Naive thymus-derived CD8-positive, alpha-beta T cell (primary cell): ENCODE results near the gene KIN. TPM values are rescaled to one million over a fixed set of nuclear protein-coding genes. Genes with fewer than 3 reads are reported as not detected.
"Not testable (repeated sequence)": the region's sequence is repeated elsewhere in the genome, so short reads cannot be mapped to it uniquely, and the experiment has no call there.

Source experiments
- ATAC-seq, 2 donors: fragments of 150-1000 bp; cut with Tn5 transposase in 1 of 2; sonication (Bioruptor Pico), chemical (Tn5 transposase) in 1 of 2; 1 replicate in 1 of 2; 2 replicates in 1 of 2; pipeline ENCODE4 v1.10.0; 2021; ENCODE audit warnings: mild to moderate bottlenecking in 2 of 2, moderate library complexity in 2 of 2
- POLR2A ChIA-PET: fragments of 350-600 bp; sonication (Branson Sonifier 250); formaldehyde crosslinking; loops from one replicate; lab custom pipeline; 2021; ENCODE audit warnings: antibody characterized with exemption; lab: Charles Lee
- DNase-seq, 10 donors: peaks; one replicate each; pipeline versions ENCODE4 v3.0.0 to v3.0.0-alpha.2; 2020 to 2022
- H3K27ac Mint-ChIP-seq, 10 donors: one replicate each; pipeline ENCODE4 v1.8.0; 2020 to 2022; ENCODE audit warnings: mild to moderate bottlenecking in 10 of 10, mixed read lengths in 10 of 10, moderate library complexity in 4 of 10, inconsistent platforms in 1 of 10
- H3K27me3 Mint-ChIP-seq, 5 donors: one replicate each; pipeline ENCODE4 v1.8.0; 2021 to 2022; ENCODE audit warnings: mixed read lengths in 5 of 5
- H3K36me3 Mint-ChIP-seq, 3 donors: one replicate each; pipeline ENCODE4 v1.8.0; 2020 to 2022; ENCODE audit warnings: mixed read lengths in 3 of 3, mild to moderate bottlenecking in 2 of 3, inconsistent platforms in 1 of 3
- H3K4me1 Mint-ChIP-seq, 4 donors: one replicate each; pipeline ENCODE4 v1.8.0; 2021 to 2022; ENCODE audit warnings: mixed read lengths in 4 of 4
- H3K4me3 Mint-ChIP-seq, 10 donors: one replicate each; pipeline ENCODE4 v1.8.0; 2020 to 2022; ENCODE audit warnings: mild to moderate bottlenecking in 10 of 10, mixed read lengths in 10 of 10, moderate library complexity in 6 of 10, inconsistent platforms in 1 of 10
- H3K9me3 Mint-ChIP-seq, 9 donors: one replicate each; pipeline ENCODE4 v1.8.0; 2020 to 2022; ENCODE audit warnings: mixed read lengths in 9 of 9, mild to moderate bottlenecking in 3 of 9, inconsistent platforms in 1 of 9, moderate library complexity in 1 of 9
- polyA plus RNA-seq, 3 donors: library from polyadenylated mRNA; unstranded; fragments of 300-500 nt; fragmentation: Illumina TruSeq; gene quantifications; one replicate each; pipeline ENCODE4 v1.2.3, GENCODE V29; 2021
- total RNA-seq, 8 experiments: library from RNA in 2 of 8; stranded (reverse) in 2 of 8; gene quantifications; one replicate each; pipeline ENCODE4 v1.2.3 and lab custom pipeline; 2021 to 2026

The KIN gene
- total and polyA plus RNA-seq, 5 experiments from 2014 or later: 3.2 to 18.1 (median 5.6) TPM

DNA sequence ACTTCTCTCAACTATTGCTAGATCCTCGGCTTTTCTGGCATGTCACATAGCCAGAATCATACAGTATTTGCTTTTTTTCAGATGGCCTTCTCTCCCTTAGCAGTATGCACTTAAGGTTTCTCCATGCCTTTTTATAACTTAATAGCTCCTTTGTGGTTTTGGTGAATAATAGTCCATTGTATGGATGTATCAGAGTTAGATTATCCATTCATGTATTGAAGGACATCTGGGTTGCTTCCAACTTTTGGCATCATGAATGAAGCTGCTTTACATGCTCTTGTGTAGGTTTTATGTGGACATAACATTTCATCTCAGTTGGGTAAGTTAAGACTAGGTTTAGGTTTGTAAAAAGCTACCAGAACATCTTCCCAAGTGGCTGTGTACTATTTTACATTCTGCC, 4.7 kb upstream of the KIN start:
- Mint-ChIP-seq H3K27ac (peak overlapping the region in 3 of 10 donors; percentile 7 to 51 (median 45)), H3K36me3 (peaks cover 8 to 58% (median 15%) of the 10 kb centered on the region in 3 donors), H3K27me3 (no peaks in the 10 kb centered on the region), H3K4me3 (peak overlapping the region in 7 of 10 donors; percentile 1 to 39 (median 25)), H3K4me1 (peaks cover 33 to 79% (median 74%) of the 10 kb centered on the region in 4 donors), H3K9me3 (no peaks in the 10 kb centered on the region)
- POLR2A ChIA-PET: interaction anchor here (1.3 kb wide), 1 partner anchor 25 kb away, joined by 6 read pairs; the partner anchor contains the start of gene TAF3
- DNase-seq (no peak), ATAC-seq (no peak)

- Mint-ChIP-seq H3K4me3 (no peak overlapping the region), H3K27me3 (no peaks in the 10 kb centered on the region), H3K4me1 (peaks cover 31 to 75% (median 69%) of the 10 kb centered on the region in 4 donors), H3K27ac (peak overlapping the region in 2 of 10 donors; percentile 53 to 74), H3K9me3 (no peaks in the 10 kb centered on the region), H3K36me3 (peaks cover 0 to 38% (median 9%) of the 10 kb centered on the region in 3 donors)
- no peak for ATAC-seq
- POLR2A ChIA-PET: interaction anchor here (0.5 to 3.5 kb wide), 3 partner anchors 30 to 305 kb away, joined by 3 to 89 read pairs (median 3); partner anchors contain the start of gene TAF3
- no peak for DNase-seq
Observed at GRCh38 chr10:7789390-7789789, 1.6 kb upstream of the KIN start.

DNA sequence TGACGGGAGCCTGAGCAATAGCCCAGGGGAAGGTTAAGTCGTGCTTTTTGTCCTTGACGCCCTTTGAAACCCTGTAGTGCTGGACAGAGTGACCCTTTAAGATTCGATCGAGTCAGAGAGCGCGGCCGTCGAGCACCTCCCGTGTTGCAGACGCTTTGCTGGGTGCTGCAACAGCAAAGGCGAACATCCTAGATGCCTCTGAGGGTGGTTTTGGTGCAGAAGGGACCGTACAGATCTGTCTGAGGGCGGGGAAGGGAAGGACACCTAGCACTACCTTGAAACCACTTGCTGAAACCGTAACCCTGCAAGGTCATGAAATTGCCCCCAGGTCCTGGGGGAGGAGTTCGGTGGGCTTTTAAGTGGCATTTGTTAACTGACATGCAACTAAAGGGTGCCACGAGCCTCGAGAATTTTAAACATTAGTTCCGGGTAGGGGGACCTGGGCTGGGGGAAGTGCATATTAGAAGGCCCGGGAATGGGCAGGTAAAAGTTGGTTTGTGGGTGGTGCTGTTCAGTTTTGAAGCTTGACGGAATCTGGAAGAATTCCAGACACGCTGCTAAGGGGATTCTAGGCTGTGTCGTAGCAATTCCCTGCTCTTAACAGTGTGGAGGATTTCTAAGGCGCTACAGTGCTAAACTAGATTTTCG, 970 bp upstream of the KIN start:
- peak in 3 of 10 donors; percentile 1 to 9 (median 5) for DNase-seq
- Mint-ChIP-seq H3K4me1 (peaks cover 30 to 73% (median 68%) of the 10 kb centered on the region in 4 donors), H3K36me3 (peaks cover 0 to 31% (median 9%) of the 10 kb centered on the region in 3 donors), H3K27me3 (no peaks in the 10 kb centered on the region), H3K27ac (no peak overlapping the region), H3K9me3 (no peaks in the 10 kb centered on the region), H3K4me3 (no peak overlapping the region)
- ATAC-seq: peak in 1 of 2 donors; percentile 5
- POLR2A ChIA-PET: interaction anchor here (0.5 to 3.5 kb wide), 11 partner anchors 8 to 304 kb away, joined by 3 to 89 read pairs (median 4); partner anchors contain the start of gene TAF3

DNA sequence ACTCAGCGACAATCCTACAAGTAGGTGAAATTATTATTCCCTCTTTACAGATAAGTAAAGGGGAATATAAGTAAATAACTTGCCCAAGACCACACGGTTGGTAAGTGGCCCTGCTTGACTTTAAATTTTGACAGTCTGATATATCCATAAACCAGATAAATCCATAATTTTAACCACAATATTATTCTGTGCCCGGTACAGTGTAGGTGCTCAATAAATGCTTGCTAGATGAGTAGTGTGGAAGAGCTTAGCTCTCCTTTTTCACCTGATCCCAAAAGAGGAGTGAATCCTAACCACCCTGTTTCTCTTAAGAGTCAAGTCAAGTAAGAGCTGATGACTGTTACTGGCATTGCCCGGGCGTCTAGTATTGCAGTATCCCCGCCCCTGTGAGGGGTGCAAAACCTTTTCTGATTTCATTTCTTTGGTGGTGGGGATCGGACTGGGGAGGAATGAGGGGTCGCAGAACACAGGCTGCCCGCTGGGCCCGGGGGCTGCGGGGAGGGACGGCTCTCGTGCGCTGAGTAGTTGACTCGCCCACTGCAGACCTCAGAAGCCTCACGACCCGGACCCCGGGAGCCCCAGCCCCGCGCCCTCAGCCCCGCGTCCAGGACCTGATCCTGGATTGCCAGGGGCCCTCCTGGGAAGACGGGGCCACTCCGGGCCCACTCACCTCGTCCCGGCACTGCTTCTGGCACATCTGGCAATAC, 490 bp downstream of the KIN start:
- POLR2A ChIA-PET: interaction anchor here (0.5 to 3.5 kb wide), 9 partner anchors 9 to 273 kb away, joined by 3 to 89 read pairs (median 4); partner anchors contain the start of gene TAF3
- Mint-ChIP-seq H3K9me3 (no peaks in the 10 kb centered on the region), H3K4me3 (no peak overlapping the region), H3K27ac (no peak overlapping the region), H3K36me3 (peaks cover 0 to 22% (median 9%) of the 10 kb centered on the region in 3 donors), H3K27me3 (no peaks in the 10 kb centered on the region), H3K4me1 (peaks cover 26 to 66% (median 60%) of the 10 kb centered on the region in 4 donors)
- peak in 2 of 10 donors; percentile 2 to 8 for DNase-seq
- ATAC-seq: peak; percentile 1 to 11

- Mint-ChIP-seq H3K27ac (no peak overlapping the region), H3K9me3 (no peaks in the 10 kb centered on the region), H3K4me3 (no peak overlapping the region), H3K27me3 (no peaks in the 10 kb centered on the region), H3K36me3 (peaks cover 0 to 18% (median 9%) of the 10 kb centered on the region in 3 donors), H3K4me1 (peaks cover 19 to 57% (median 52%) of the 10 kb centered on the region in 4 donors)
- DNase-seq: no peak
- no peak for ATAC-seq
- POLR2A ChIA-PET: no interaction called here
Observed at GRCh38 chr10:7786430-7786829, 1.4 kb downstream of the KIN start.

DNA sequence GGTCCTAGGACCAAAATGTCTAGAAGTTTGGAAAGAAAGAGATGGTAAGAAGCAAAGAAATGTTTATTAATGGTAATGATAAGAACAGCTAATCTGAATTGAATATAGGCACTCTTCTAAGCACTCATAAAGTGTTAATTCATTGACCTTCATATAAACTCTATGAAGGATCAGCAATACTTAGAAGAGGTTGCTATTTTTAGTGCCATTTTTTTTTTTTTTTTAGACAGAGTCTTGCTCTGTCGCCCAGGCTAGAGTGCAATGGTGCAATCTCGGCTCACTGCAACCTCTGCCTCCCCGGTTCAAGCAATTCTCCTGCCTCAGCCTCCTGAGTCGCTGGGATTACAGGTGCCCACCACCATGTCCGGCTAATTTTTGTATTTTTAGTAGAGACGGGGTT, 5.6 kb downstream of the KIN start:
- Mint-ChIP-seq H3K4me1 (peaks cover 17 to 30% (median 29%) of the 10 kb centered on the region in 4 donors), H3K36me3 (peaks cover 15 to 48% (median 16%) of the 10 kb centered on the region in 3 donors)
- H3K27me3 Mint-ChIP-seq, H3K27ac Mint-ChIP-seq, DNase-seq, H3K9me3 Mint-ChIP-seq, ATAC-seq, POLR2A ChIA-PET, H3K4me3 Mint-ChIP-seq: not testable (repeated sequence)

- no peaks in the 10 kb centered on the region for H3K27me3 Mint-ChIP-seq
- peaks cover 4 to 13% (median 7%) of the 10 kb centered on the region in 4 donors for H3K4me1 Mint-ChIP-seq
- no peak overlapping the region for H3K27ac Mint-ChIP-seq
- POLR2A ChIA-PET: interaction anchor here (0.5 to 0.6 kb wide), 2 partner anchors 297 to 356 kb away, joined by 3 to 4 read pairs; no protein-coding TSS in a partner anchor
- no peaks in the 10 kb centered on the region for H3K9me3 Mint-ChIP-seq
- no peak for DNase-seq
- H3K36me3 Mint-ChIP-seq: peaks cover 15 to 87% (median 29%) of the 10 kb centered on the region in 3 donors
- H3K4me3 Mint-ChIP-seq: no peak overlapping the region
- no peak for ATAC-seq
Observed at GRCh38 chr10:7776777-7777176, 11.0 kb downstream of the KIN start.

GRCh38 chr10:7773845-7774801, 13.7 kb downstream of the KIN start:
- H3K27ac Mint-ChIP-seq: peak overlapping the region in 1 of 10 donors; percentile 20
- no peaks in the 10 kb centered on the region for H3K27me3 Mint-ChIP-seq

DNA sequence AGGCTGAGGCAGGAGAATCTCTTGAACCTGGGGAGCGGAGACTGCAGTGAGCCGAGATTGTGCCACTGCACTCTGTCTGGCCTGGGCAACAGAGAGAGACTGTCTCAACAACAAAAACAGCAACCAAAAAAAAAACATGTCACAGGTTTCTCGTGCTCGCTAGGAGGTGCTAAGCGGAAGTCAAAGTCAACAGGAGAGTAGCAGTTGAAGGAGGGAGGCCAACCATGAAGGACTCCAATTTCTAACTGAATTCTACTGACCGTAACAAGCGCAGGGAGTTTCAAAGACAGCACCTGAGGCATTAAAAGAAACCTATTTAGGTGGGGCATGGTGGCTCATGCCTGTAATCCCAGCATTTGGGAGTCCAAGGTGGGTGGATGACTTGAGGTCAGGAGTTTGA, 19.4 kb downstream of the KIN start:
- Mint-ChIP-seq H3K27me3 (no peaks in the 10 kb centered on the region), H3K36me3 (peaks cover 0 to 93% (median 22%) of the 10 kb centered on the region in 3 donors), H3K4me3 (no peak overlapping the region), H3K27ac (no peak overlapping the region), H3K9me3 (no peaks in the 10 kb centered on the region), H3K4me1 (peaks cover 0 to 3% (median 0%) of the 10 kb centered on the region in 4 donors)
- POLR2A ChIA-PET: no interaction called here
- DNase-seq (no peak), ATAC-seq (no peak)

More at GRCh38 chr10:7773845-7774801, 13.7 kb downstream of the KIN start:
- Mint-ChIP-seq H3K4me3 (no peak overlapping the region), H3K9me3 (no peaks in the 10 kb centered on the region), H3K4me1 (peaks cover 0 to 9% (median 1%) of the 10 kb centered on the region in 4 donors), H3K36me3 (peaks cover 8 to 91% (median 25%) of the 10 kb centered on the region in 3 donors)
- DNase-seq: no peak
- ATAC-seq: no peak
- POLR2A ChIA-PET: interaction anchor here (0.7 kb wide), 1 partner anchor 31 kb away, joined by 3 read pairs; no protein-coding TSS in a partner anchor

DNA sequence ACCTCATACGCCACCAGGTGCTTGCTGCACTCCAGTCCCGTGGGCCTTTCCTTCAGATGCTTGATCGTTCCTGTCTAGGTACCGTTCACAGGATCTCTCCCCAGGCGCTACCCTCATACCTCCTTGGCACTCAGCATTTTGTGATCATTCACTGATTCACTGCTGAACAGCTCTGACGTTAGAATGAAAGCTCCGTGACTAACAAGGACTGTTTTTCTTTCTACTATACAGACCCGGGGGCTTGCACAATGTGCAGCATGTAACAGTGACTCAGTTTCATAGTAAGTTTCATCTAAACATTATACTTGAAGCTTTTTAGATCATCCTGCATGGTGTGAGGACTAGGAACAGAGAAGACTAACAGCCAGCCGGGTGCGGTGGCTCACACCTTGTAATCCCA, 20.6 kb downstream of the KIN start:
- no peaks in the 10 kb centered on the region for H3K9me3 Mint-ChIP-seq
- no peak overlapping the region for H3K27ac Mint-ChIP-seq
- POLR2A ChIA-PET: no interaction called here
- ATAC-seq (no peak), DNase-seq (no peak)
- H3K4me3 Mint-ChIP-seq: no peak overlapping the region
- H3K4me1 Mint-ChIP-seq: peaks cover 0 to 3% (median 0%) of the 10 kb centered on the region in 4 donors
- peaks cover 0 to 92% (median 24%) of the 10 kb centered on the region in 3 donors for H3K36me3 Mint-ChIP-seq
- no peaks in the 10 kb centered on the region for H3K27me3 Mint-ChIP-seq

DNA sequence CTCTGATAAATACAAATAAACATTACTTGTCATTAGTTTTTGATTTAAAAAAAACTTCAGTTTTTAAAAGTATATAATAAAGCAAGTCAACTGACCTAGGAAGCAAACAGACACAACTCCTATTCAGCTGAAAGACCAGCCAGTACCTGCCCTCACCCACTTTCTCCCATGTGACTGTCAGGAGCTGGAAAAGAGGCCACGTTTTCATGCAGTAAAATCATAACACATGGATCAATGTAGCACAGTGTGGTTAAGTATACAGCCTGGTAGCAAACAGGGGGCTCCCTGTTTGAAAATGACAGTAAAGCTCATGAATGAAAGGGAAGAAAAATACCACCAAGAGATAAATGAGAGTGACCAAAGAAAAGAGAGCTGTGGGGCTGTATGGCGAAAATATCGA, 21.6 kb downstream of the KIN start:
- DNase-seq (no peak), ATAC-seq (no peak)
- POLR2A ChIA-PET: no interaction called here
- Mint-ChIP-seq H3K36me3 (peaks cover 0 to 91% (median 29%) of the 10 kb centered on the region in 3 donors), H3K27ac (no peak overlapping the region), H3K27me3 (no peaks in the 10 kb centered on the region), H3K9me3 (no peaks in the 10 kb centered on the region), H3K4me1 (peaks cover 0 to 3% (median 0%) of the 10 kb centered on the region in 4 donors), H3K4me3 (no peak overlapping the region)

GRCh38 chr10:7763929-7764328, 23.9 kb downstream of the KIN start:
- POLR2A ChIA-PET: no interaction called here
- ATAC-seq (no peak), DNase-seq (no peak)
- H3K4me1 Mint-ChIP-seq: peaks cover 0 to 3% (median 0%) of the 10 kb centered on the region in 4 donors
- no peak overlapping the region for H3K27ac Mint-ChIP-seq
- no peaks in the 10 kb centered on the region for H3K9me3 Mint-ChIP-seq
- no peak overlapping the region for H3K4me3 Mint-ChIP-seq
- peaks cover 0 to 89% (median 30%) of the 10 kb centered on the region in 3 donors for H3K36me3 Mint-ChIP-seq
- no peaks in the 10 kb centered on the region for H3K27me3 Mint-ChIP-seq
